LNCAP (cell line): Measurements from ENCODE around the gene LMTK3.

Experiments
- CTCF ChIP-seq: fragments of 450-650 bp; IDR thresholded peaks from 2 replicates; pipeline ENCODE4 v1.5.1; 2017; ENCODE audit warnings: mild to moderate bottlenecking

Gene LMTK3

GRCh38 chr19:48533770-48534169 is 22.1 kb upstream of the LMTK3 start:
- TF ChIP-seq CTCF = no peak

- no peak for TF ChIP-seq CTCF
Measured at GRCh38 chr19:48530770-48531169, 19.1 kb upstream of the LMTK3 start.

- no peak for TF ChIP-seq CTCF
Measured at GRCh38 chr19:48530066-48530720, 18.6 kb upstream of the LMTK3 start.

GRCh38 chr19:48529156-48529555 is 17.5 kb upstream of the LMTK3 start:
- TF ChIP-seq CTCF = no peak

GRCh38 chr19:48524732-48525131 is 13.1 kb upstream of the LMTK3 start:
- no peak for TF ChIP-seq CTCF

GRCh38 chr19:48524221-48524620 is 12.6 kb upstream of the LMTK3 start:
- no peak for TF ChIP-seq CTCF

GRCh38 chr19:48520134-48520533 is 8.5 kb upstream of the LMTK3 start:
- no peak for TF ChIP-seq CTCF

- no peak for TF ChIP-seq CTCF
Measured at GRCh38 chr19:48518207-48518606, 6.6 kb upstream of the LMTK3 start.
